Kidney (tissue), 14 donors: ENCODE data around the gene FGB. TPM values are rescaled to one million over a fixed set of nuclear protein-coding genes. Genes with fewer than 3 reads are reported as not detected.

ENCODE experiments used
- DNase-seq, 5 donors: peaks; one replicate each; pipeline ENCODE4 v3.0.0-alpha.2; 2013 to 2020
- FAIRE-seq: peaks from 2 replicates; lab custom pipeline; 2012; peaks lifted over from hg19 to GRCh38; lab: Jason Lieb, UNC
- H3K27ac ChIP-seq, 2 donors: one replicate each; pipeline ENCODE4 v1.7.0; 2013; ENCODE audit warnings: low read depth in 2 of 2, low read length in 2 of 2, inconsistent platforms in 1 of 2
- H3K27me3 ChIP-seq: one replicate; pipeline ENCODE4 v1.7.1; 2013; ENCODE audit warnings: low read length, inconsistent platforms; ENCODE audit not compliant: control insufficient read depth, insufficient read depth
- H3K36me3 ChIP-seq, 3 donors: one replicate each; pipeline versions ENCODE4 v1.7.0 to v1.7.1; 2013; ENCODE audit warnings: low read length in 3 of 3, control low read depth in 1 of 3, inconsistent platforms in 1 of 3; ENCODE audit not compliant: insufficient read depth in 3 of 3, control insufficient read depth in 2 of 3
- H3K4me1 ChIP-seq, 3 donors: one replicate each; pipeline versions ENCODE4 v1.7.0 to v1.7.1; 2013; ENCODE audit warnings: low read length in 3 of 3, inconsistent platforms in 1 of 3, low read depth in 1 of 3; ENCODE audit not compliant: control insufficient read depth in 2 of 3, insufficient read depth in 2 of 3
- H3K4me3 ChIP-seq, 3 donors: one replicate each; pipeline versions ENCODE4 v1.7.0 to v1.8.1; 2013; ENCODE audit warnings: low read length in 3 of 3, control low read depth in 1 of 3, inconsistent platforms in 1 of 3
- H3K9ac ChIP-seq, 3 donors: one replicate each; pipeline versions ENCODE4 v1.7.0 to v1.7.1; 2013; ENCODE audit warnings: low read length in 3 of 3, control low read depth in 1 of 3, inconsistent platforms in 1 of 3
- H3K9me3 ChIP-seq, 3 donors: one replicate each; pipeline versions ENCODE4 v1.7.0 to v1.7.1; 2013; ENCODE audit warnings: low read length in 3 of 3, control low read depth in 1 of 3, inconsistent platforms in 1 of 3; ENCODE audit not compliant: control insufficient read depth in 2 of 3, insufficient read depth in 1 of 3
- intact Hi-C: fragments of 100-400 bp; cut with DNase I; formaldehyde crosslinking; loops from one replicate; pipeline ENCODE4 v1.11.1; 2022
- polyA plus RNA-seq: library from polyadenylated mRNA; stranded (reverse); fragments of 350-450 nt; fragmentation: Illumina TruSeq; extraction: RNeasy Lipid Tissue Mini Kit (QIAGEN cat#74804); gene quantifications from one replicate; pipeline ENCODE4 v1.2.3, GENCODE V29; 2014; ENCODE audit warnings: low read depth, low replicate concordance; ENCODE audit not compliant: insufficient read depth
- total RNA-seq: library from RNA; stranded (reverse); fragmentation: NEBNext Ultra II Directional; extraction: Animal tissue kit (Norgen Biotek cat#: 25700); gene quantifications from one replicate; pipeline ENCODE4 v1.2.1, GENCODE V29; 2021
- TF ChIP-seq, protein P1 (sequence below): IDR thresholded peaks from 3 replicates; pipeline ENCODE4 v1.5.1; 2012; ENCODE audit warnings: mild to moderate bottlenecking, moderate library complexity, borderline replicate concordance; ENCODE audit not compliant: insufficient read depth; ENCODE audit errors: extremely low read depth
- donor health status: control.
- donor health status: control.
- donor health status: control.
- donor health status: control.
- donor health status: control.
- donor health status: DM: yes; HTN: yes; CAD: no.
- donor health status: Normal renal cell carcinoma (clear cell type).

FGB gene
- total and polyA plus RNA-seq, 2 donors from 2014 or later = 23.5 to 42.5 TPM

DNA sequence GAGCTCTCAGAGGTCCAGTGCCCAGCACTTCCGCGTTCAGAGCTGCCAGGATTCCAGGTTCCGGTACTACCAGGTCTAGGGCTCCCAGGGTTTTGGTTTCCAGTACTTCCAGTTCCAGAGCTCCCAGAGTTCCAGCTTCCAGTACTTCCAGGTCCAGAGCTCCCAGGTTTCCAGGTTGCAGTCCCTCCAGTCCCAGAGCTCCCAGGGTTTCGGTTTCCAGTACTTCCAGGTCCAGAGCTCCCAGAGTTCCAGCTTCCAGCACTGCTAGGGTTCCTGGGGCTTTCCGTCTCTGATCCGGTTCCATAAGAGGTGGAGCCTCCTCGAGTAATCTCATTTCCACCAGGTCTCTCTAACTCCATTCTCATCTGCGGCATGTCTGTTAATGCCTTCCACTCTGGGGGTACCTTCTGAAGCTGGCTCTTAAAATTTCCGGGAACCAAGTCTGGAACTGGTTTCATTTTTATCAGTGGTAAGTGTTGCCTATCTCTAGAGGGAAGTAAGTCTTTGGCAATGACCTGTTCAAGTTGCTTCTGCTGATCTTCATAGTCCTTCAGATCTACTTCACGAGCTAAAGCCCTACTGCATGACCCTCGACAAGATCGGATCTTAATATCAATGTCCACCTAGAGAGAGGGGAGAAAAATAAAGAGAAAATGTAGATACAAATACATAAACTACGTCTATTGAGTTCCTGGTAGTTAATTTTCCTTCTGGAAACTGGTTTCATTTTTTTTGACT, 23.7 kb downstream of the FGB start:
- no peaks in the 10 kb centered on the region for H3K9me3 ChIP-seq
- DNase-seq = no peak
- H3K4me1 ChIP-seq = no peaks in the 10 kb centered on the region
- FAIRE-seq = no peak
- H3K27me3 ChIP-seq = no peaks in the 10 kb centered on the region
- no peak overlapping the region for H3K27ac ChIP-seq
- H3K9ac ChIP-seq = no peak overlapping the region
- H3K36me3 ChIP-seq = no peaks in the 10 kb centered on the region
- intact Hi-C loops = no loop called here
- H3K4me3 ChIP-seq = no peak overlapping the region
- TF ChIP-seq, protein P1, sequence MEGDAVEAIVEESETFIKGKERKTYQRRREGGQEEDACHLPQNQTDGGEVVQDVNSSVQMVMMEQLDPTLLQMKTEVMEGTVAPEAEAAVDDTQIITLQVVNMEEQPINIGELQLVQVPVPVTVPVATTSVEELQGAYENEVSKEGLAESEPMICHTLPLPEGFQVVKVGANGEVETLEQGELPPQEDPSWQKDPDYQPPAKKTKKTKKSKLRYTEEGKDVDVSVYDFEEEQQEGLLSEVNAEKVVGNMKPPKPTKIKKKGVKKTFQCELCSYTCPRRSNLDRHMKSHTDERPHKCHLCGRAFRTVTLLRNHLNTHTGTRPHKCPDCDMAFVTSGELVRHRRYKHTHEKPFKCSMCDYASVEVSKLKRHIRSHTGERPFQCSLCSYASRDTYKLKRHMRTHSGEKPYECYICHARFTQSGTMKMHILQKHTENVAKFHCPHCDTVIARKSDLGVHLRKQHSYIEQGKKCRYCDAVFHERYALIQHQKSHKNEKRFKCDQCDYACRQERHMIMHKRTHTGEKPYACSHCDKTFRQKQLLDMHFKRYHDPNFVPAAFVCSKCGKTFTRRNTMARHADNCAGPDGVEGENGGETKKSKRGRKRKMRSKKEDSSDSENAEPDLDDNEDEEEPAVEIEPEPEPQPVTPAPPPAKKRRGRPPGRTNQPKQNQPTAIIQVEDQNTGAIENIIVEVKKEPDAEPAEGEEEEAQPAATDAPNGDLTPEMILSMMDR = no peak

DNA sequence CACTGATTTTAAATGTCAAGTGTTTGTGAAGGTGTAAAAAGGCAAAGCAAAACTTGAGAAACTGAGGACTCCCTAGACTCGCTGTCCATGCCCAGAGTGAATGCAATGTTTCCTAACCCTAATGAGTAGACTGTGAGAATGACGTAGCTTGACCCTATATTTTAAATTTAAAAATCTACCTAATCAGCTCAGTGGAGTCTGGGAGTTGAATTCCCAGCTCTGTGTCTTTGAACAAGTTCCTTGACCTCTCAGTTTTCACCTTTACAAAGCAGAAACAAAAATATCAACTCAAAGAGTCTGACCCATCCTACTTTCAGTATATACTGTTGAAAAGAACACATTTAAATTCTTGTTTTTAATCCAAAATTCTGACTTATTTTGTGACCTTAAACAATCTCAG, 25.4 kb downstream of the FGB start:
- H3K4me3 ChIP-seq = no peak overlapping the region

DNA sequence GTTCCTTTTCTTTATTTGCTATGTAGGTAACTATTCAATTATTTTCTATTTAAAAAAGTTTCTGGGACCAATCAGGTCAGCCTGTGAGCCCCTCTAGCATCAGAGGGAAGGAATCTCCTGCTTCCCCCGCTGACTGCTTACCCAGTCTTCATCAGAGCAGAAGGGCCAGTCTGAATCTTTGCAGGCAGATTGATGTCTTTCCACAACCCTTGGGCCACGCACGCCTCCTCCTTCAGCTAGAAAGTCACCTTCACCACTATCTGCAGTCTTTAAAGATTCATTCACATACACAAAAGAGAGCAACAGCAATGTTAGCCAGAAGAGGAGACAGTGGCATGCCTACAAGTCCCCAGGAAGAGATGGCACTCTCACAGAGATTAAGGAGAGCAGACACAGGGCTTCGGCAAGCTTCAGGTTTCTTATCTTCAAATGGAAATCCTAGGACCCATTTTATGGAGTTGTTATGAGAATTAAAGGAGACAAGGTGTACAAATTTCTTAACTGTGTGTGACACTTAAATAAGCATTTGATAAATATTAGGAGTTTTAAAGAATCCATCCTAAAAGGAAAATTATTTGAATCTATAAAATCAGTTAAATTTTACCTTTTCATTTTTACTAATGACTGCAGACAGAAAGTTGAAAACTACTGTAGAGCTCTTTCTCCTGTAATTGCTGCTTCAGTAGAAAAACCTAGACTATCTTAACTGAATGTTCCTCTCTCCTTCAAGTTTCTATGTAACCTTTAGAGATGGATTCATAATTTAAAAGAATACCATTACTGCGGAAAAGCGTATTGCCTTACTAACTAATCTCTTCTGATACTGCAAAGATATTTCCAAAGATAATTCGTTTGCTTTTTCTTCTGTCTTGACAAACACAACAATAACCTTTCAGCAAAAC, 26.7 kb downstream of the FGB start:
- H3K36me3 ChIP-seq = no peaks in the 10 kb centered on the region
- no peak overlapping the region for H3K27ac ChIP-seq
- no peaks in the 10 kb centered on the region for H3K4me1 ChIP-seq
- H3K27me3 ChIP-seq = no peaks in the 10 kb centered on the region
- TF ChIP-seq, protein P1 = no peak
- H3K4me3 ChIP-seq = peak overlapping the region in 1 of 3 donors; percentile 40
- no peak for FAIRE-seq
- H3K9me3 ChIP-seq = no peaks in the 10 kb centered on the region
- no peak for DNase-seq
- intact Hi-C loops = no loop called here
- no peak overlapping the region for H3K9ac ChIP-seq

More for the DNA sequence above, 25.4 kb downstream of the FGB start:
- no peak for DNase-seq
- Histone ChIP-seq H3K27me3 (no peaks in the 10 kb centered on the region), H3K9me3 (no peaks in the 10 kb centered on the region), H3K27ac (no peak overlapping the region), H3K9ac (no peak overlapping the region), H3K36me3 (no peaks in the 10 kb centered on the region), H3K4me1 (no peaks in the 10 kb centered on the region)
- FAIRE-seq = no peak
- intact Hi-C loops = no loop called here
- TF ChIP-seq, protein P1 = no peak
